Lower lobe of right lung (tissue), 2 donors: Measurements from ENCODE around the gene PARVG. TPM values are rescaled to one million over a fixed set of nuclear protein-coding genes. Genes with fewer than 3 reads are reported as not detected.
"Not testable (repeated sequence)": the region's sequence is repeated elsewhere in the genome, so short reads cannot be mapped to it uniquely, and the experiment has no call there.

ENCODE experiments used
- ATAC-seq, 2 donors: fragments of 200-7000 bp; cut with Tn5 transposase; one replicate each; pipeline ENCODE4 v1.9.1; 2020 to 2022; ENCODE audit warnings: mild to moderate bottlenecking in 2 of 2, moderate library complexity in 2 of 2
- DNase-seq: peaks from one replicate; pipeline ENCODE4 v3.0.0-alpha.2; 2020
- H3K27ac ChIP-seq: fragments of 200-600 bp; one replicate; pipeline ENCODE4 v1.8.0; 2022
- H3K27me3 ChIP-seq: fragments of 200-600 bp; one replicate; pipeline ENCODE4 v1.8.0; 2022; ENCODE audit warnings: low read depth
- H3K36me3 ChIP-seq: fragments of 200-600 bp; one replicate; pipeline ENCODE4 v1.8.0; 2022; ENCODE audit warnings: mild to moderate bottlenecking
- H3K4me1 ChIP-seq: fragments of 200-600 bp; one replicate; pipeline ENCODE4 v1.8.0; 2022
- H3K4me3 ChIP-seq: fragments of 200-600 bp; one replicate; pipeline ENCODE4 v1.8.0; 2022; ENCODE audit warnings: mild to moderate bottlenecking
- H3K9me3 ChIP-seq: fragments of 200-600 bp; one replicate; pipeline ENCODE4 v1.8.0; 2022
- intact Hi-C: fragments of 100-400 bp; cut with DNase I; formaldehyde crosslinking; loops from one replicate; pipeline ENCODE4 v1.11.0; 2022
- total RNA-seq: library from RNA; stranded (reverse); fragmentation: NEBNext Ultra II Directional; extraction: Animal tissue kit (Norgen Biotek cat#: 25700); gene quantifications from one replicate; pipeline ENCODE4 v1.2.1, GENCODE V29; 2021
- TF ChIP-seq, protein P1 (sequence below): fragments of 200-600 bp; IDR thresholded peaks from one replicate; pipeline ENCODE4 v1.8.0; 2022; ENCODE audit warnings: antibody characterized with exemption, mild to moderate bottlenecking
- donor health status: DM: no; HTN: yes; CAD: no; lungs with severe emphysema.

PARVG gene
- total RNA-seq, 1 donor from 2014 or later, result 96.2 TPM

DNA sequence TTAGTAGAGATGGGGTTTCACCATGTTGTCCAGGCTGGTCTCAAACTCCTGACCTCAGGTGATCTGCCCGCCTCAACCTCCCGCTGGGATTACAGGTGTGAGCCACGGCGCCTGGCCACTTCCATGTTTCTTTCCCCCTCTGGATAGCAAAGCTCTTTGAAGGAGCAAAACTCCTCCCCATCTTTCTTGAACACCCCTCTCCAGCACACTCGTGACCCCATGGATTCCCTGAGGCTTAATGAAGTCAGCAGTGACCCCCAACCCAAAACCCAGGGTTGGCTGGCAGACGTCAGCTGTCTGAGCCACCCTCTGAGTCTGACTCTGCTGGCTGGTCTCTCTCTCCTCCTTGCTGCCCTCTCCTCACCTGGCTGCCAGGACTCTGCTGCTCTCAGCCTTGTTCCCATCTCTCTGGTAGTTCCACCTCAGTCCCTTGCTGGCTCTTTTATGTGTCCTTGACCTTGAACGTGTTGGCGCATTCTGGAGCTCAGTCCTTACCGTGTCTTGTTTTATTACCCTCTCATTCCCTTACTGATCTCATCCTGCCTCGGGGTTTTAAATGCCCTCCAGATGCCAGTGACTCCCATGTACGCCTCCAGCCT lies 44.5 kb downstream of the PARVG start:
- Histone ChIP-seq H3K27me3 (peaks cover 4% of the 10 kb centered on the region), H3K9me3 (peaks cover 15% of the 10 kb centered on the region), H3K4me1 (no peaks in the 10 kb centered on the region), H3K36me3 (no peaks in the 10 kb centered on the region), H3K4me3 (no peak overlapping the region), H3K27ac (no peak overlapping the region)
- TF ChIP-seq, protein P1, sequence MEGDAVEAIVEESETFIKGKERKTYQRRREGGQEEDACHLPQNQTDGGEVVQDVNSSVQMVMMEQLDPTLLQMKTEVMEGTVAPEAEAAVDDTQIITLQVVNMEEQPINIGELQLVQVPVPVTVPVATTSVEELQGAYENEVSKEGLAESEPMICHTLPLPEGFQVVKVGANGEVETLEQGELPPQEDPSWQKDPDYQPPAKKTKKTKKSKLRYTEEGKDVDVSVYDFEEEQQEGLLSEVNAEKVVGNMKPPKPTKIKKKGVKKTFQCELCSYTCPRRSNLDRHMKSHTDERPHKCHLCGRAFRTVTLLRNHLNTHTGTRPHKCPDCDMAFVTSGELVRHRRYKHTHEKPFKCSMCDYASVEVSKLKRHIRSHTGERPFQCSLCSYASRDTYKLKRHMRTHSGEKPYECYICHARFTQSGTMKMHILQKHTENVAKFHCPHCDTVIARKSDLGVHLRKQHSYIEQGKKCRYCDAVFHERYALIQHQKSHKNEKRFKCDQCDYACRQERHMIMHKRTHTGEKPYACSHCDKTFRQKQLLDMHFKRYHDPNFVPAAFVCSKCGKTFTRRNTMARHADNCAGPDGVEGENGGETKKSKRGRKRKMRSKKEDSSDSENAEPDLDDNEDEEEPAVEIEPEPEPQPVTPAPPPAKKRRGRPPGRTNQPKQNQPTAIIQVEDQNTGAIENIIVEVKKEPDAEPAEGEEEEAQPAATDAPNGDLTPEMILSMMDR, result no peak
- intact Hi-C loops, result no loop called here
- DNase-seq (no peak), ATAC-seq (no peak)

DNA sequence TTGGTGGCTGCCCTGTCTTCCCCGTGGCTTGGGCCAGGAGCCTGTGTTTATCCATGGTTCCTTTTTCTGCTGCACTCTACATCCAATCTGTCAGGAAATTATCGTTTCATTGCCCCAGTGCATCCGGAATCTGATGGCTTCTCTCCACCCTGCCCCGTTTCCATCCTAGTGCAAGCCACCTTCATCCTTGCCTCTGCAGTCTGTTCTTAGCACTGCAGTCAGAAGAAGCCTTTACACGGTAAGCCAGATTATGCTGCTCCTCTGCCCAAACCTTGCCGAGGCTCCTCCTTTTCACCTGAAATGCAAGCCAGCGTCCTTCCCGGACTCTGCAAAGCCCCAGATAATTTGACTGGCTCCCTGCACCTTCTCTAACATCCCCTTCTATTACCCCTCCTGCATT lies 45.1 kb downstream of the PARVG start:
- DNase-seq (no peak), ATAC-seq (no peak)
- peaks cover 4% of the 10 kb centered on the region for H3K27me3 ChIP-seq
- no peaks in the 10 kb centered on the region for H3K36me3 ChIP-seq
- H3K9me3 ChIP-seq, result peaks cover 15% of the 10 kb centered on the region
- no peak overlapping the region for H3K4me3 ChIP-seq
- intact Hi-C loops, result no loop called here
- no peaks in the 10 kb centered on the region for H3K4me1 ChIP-seq
- H3K27ac ChIP-seq, result no peak overlapping the region
- TF ChIP-seq, protein P1, result no peak

DNA sequence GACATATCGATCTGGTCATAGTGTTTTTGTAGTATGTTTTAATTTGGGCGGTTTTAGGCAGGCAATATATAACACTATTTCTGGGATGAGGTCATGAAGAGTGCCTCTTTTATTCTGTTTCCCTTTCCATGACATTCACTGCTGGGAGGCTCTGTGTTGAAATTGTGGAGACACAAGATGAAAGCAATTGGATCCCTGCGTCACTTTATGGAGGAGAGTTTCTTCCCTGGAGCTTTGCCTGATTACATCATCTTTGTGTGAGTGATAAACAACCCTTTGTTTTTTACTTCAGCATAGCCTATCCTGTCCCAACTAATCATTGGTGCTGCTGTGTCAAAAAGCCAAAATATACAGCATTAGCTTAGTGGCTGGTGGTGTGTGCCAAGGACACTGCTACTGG lies 48.6 kb downstream of the PARVG start:
- TF ChIP-seq, protein P1, result no peak
- H3K4me3 ChIP-seq, result no peak overlapping the region
- no peaks in the 10 kb centered on the region for H3K27me3 ChIP-seq
- no peak for ATAC-seq
- H3K27ac ChIP-seq, result no peak overlapping the region
- no peak for DNase-seq
- H3K9me3 ChIP-seq, result peaks cover 15% of the 10 kb centered on the region
- H3K4me1 ChIP-seq, result no peaks in the 10 kb centered on the region
- intact Hi-C loops, result no loop called here
- no peaks in the 10 kb centered on the region for H3K36me3 ChIP-seq

DNA sequence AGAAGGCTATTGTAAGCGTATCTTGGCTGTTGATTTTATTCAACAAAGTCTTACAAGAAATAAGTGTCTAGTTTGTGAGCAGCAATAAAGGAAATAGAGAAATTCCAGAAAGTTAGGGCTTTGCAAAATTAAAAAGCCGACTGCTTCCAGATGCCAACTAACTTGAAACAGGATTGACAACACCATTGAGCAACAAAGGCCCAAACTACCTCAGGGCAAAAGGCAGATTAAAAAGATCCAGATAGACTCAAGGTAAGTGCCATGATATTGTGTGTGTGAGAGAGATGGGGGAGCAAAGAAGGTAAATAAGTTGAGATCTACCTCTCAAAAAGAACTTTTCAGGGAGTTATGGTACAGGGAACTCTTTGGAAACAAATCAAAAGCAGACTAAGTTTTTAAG lies 49.1 kb downstream of the PARVG start:
- Histone ChIP-seq H3K4me3 (no peak overlapping the region), H3K36me3 (no peaks in the 10 kb centered on the region)

DNA sequence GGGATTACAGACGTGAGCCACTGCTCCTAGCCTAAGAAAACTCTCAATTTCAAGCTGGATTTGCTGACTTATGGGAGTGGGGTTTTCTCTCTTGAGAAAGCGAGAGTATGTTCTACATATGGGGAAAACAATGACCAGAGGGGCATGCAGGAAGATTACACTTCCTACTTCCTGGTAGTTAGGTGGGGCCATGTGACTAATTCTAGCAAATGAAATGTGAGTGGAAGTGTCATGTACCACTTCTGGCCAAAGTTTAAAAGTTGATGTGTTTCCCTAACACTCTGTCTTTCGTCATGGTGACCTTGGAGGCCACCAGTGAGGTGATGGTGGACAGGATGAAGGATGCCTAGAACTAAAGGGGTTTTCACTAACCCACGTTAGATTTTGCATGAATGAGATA lies 50.5 kb downstream of the PARVG start:
- Histone ChIP-seq H3K36me3 (no peaks in the 10 kb centered on the region), H3K4me1 (no peaks in the 10 kb centered on the region), H3K4me3 (no peak overlapping the region), H3K27ac (no peak overlapping the region), H3K27me3 (no peaks in the 10 kb centered on the region), H3K9me3 (peaks cover 15% of the 10 kb centered on the region)
- ATAC-seq (no peak), DNase-seq (no peak)
- intact Hi-C loops, result no loop called here
- TF ChIP-seq, protein P1, result no peak

More for the DNA sequence above, 49.1 kb downstream of the PARVG start:
- TF ChIP-seq, protein P1, result no peak
- H3K27me3 ChIP-seq, result no peaks in the 10 kb centered on the region
- intact Hi-C loops, result no loop called here
- no peak overlapping the region for H3K27ac ChIP-seq
- DNase-seq, result no peak
- H3K4me1 ChIP-seq, result no peaks in the 10 kb centered on the region
- no peak for ATAC-seq
- peaks cover 15% of the 10 kb centered on the region for H3K9me3 ChIP-seq

DNA sequence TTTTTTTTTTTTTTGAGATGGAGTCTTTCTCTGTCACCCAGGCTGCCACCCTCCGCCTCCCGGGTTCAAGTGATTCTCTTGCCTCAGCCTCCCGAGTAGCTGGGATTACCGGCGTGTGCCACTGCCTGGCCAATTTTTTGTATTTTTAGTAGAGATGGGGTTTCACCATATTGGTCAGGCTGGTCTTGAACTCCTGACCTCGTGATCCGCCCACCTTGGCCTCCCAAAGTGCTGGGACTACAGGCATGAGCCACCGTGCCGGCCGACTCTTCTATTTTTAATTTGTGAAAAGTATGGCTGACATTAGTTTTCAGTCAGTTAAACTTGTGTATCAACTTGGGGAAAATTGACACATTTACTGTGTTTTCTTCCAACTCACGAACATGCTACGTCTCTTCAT lies 53.6 kb downstream of the PARVG start:
- H3K4me3 ChIP-seq, H3K27ac ChIP-seq, ATAC-seq, H3K27me3 ChIP-seq, H3K36me3 ChIP-seq, DNase-seq, intact Hi-C loops, H3K4me1 ChIP-seq, H3K9me3 ChIP-seq: not testable (repeated sequence)
